HG02610 (cell line): ENCODE data around the gene CARD14.
"Not testable (repeated sequence)": the region's sequence is repeated elsewhere in the genome, so short reads cannot be mapped to it uniquely, and the experiment has no call there.

Source experiments
- ATAC-seq: cut with Tn5 transposase; IDR thresholded peaks from one replicate; pipeline ENCODE4 v1.9.1; 2021; ENCODE audit warnings: mild to moderate bottlenecking, moderate library complexity; ENCODE audit not compliant: unreplicated experiment

The CARD14 gene

GRCh38 chr17:80247561-80247960 lies 77.7 kb downstream of the CARD14 start:
- ATAC-seq, result no peak

GRCh38 chr17:80248001-80248893 lies 78.4 kb downstream of the CARD14 start:
- ATAC-seq, result no peak

GRCh38 chr17:80248894-80249710 lies 79.3 kb downstream of the CARD14 start:
- no peak for ATAC-seq

GRCh38 chr17:80251966-80252365 lies 82.1 kb downstream of the CARD14 start:
- no peak for ATAC-seq

GRCh38 chr17:80252871-80253270 lies 83.0 kb downstream of the CARD14 start:
- peak; percentile 58 for ATAC-seq

- ATAC-seq, result no peak
Observed at GRCh38 chr17:80253631-80254395, 84.0 kb downstream of the CARD14 start.

GRCh38 chr17:80254396-80255251 lies 84.8 kb downstream of the CARD14 start:
- ATAC-seq, result no peak

GRCh38 chr17:80256034-80256350 lies 86.2 kb downstream of the CARD14 start:
- no peak for ATAC-seq

GRCh38 chr17:80257716-80258213 lies 87.9 kb downstream of the CARD14 start:
- ATAC-seq, result no peak

- not testable (repeated sequence) for ATAC-seq
Observed at GRCh38 chr17:80258296-80258695, 88.5 kb downstream of the CARD14 start.
